ENCODE results near the gene PRSS53. TPM values are rescaled to one million over a fixed set of nuclear protein-coding genes. Genes with fewer than 3 reads are reported as not detected.

Gene PRSS53
- total and polyA plus RNA-seq, 10 of the 15 experiments (the other 5 are each of a cell fraction or from before 2014, with no cell fraction given): 0.35 to 3.4 (median 0.88) TPM; not detected in 2

DNA sequence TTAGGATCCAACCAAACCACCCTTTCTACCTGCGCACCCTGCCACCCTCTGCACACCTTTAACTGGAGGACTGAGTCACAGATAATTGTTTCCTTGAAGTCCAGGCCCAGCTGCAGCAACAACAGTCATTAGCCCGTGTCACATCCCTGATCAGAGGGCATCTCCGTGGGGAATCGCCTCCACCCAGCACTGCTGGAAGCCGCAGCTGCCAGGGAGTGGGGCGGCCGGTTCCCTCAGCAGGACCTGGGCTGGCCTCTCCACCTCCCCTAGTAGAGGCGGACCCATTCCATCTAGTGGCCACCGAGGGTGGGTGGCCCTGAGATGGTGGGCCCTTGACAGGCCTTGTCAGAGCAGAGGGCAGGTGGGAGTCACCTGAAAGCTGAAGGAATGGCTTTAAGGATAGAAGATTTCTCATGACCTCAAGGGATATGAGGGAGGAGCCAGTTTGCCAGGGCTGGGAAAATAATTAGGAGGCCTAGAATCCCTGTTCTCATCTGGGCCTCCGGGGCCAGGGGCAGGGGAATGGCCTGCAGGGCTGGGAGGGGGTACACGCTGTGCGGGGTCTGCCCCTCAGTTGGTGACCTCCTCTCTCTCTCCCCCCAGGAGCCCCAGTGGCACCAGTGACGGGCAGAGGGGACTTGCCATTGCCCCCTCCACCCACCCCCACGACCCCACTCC, 6.2 kb downstream of the PRSS53 start:
- POLR2A ChIA-PET: no interaction called here
- H3K4me2 ChIP-seq (ENCODE audit: control insufficient read depth, insufficient read depth): no peak overlapping the region
- H3K4me1 ChIP-seq (ENCODE audit: control insufficient read depth, insufficient read depth, low read length): no peaks in the 10 kb centered on the region
- no peak for DNase-seq (ENCODE audit: low read depth, low spot score)
- no peak for FAIRE-seq
- H3K27me3 ChIP-seq (replicated peaks in 1 of 2; ENCODE audit: control insufficient read depth in 2 of 2, insufficient read depth in 2 of 2, low read length in 1 of 2): no peaks in the 10 kb centered on the region
- CTCF ChIA-PET: interaction anchor here (1.3 kb wide), 1 partner anchor 59 kb away, joined by 3 read pairs; no protein-coding TSS in a partner anchor
- H3K79me2 ChIP-seq (ENCODE audit: control insufficient read depth, insufficient read depth, low read length): no peaks in the 10 kb centered on the region; the same call in 1 of the 2 replicates
- no peaks in the 10 kb centered on the region; the same call in 1 of the 2 replicates for H4K20me1 ChIP-seq (ENCODE audit: control insufficient read depth, insufficient read depth)
- H3K27ac ChIP-seq (ENCODE audit: control insufficient read depth, insufficient read depth): no peak overlapping the region
- peaks cover 2 to 9% of the 10 kb centered on the region in 2 experiments; a peak in 3 of 4 replicates for H3K36me3 ChIP-seq (ENCODE audit: control insufficient read depth in 2 of 2, insufficient read depth in 2 of 2, low read length in 1 of 2)
- H3K9ac ChIP-seq (ENCODE audit: control insufficient read depth, insufficient read depth, low read length): no peak overlapping the region
- no peak overlapping the region for H2AFZ ChIP-seq (ENCODE audit: control insufficient read depth, low read depth, low read length)
- in situ Hi-C loops (cut with MboI) (no loop called here), intact Hi-C loops (cut with micrococcal nuclease; ENCODE audit: unreplicated experiment) (no loop called here)
- RAD21 ChIA-PET (ENCODE audit: unreplicated experiment): no interaction called here
- TF ChIP-seq POLR2A (IDR thresholded peaks at IDR 0.05; ENCODE audit: low read depth, low read length): peak; percentile 44; the same call in 1 of the 2 replicates
- TF ChIP-seq, protein P1, sequence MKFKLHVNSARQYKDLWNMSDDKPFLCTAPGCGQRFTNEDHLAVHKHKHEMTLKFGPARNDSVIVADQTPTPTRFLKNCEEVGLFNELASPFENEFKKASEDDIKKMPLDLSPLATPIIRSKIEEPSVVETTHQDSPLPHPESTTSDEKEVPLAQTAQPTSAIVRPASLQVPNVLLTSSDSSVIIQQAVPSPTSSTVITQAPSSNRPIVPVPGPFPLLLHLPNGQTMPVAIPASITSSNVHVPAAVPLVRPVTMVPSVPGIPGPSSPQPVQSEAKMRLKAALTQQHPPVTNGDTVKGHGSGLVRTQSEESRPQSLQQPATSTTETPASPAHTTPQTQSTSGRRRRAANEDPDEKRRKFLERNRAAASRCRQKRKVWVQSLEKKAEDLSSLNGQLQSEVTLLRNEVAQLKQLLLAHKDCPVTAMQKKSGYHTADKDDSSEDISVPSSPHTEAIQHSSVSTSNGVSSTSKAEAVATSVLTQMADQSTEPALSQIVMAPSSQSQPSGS (IDR thresholded peaks at IDR 0.05; ENCODE audit: low read length): no peak
- H3K9me3 ChIP-seq (replicated peaks; ENCODE audit: control insufficient read depth, insufficient read depth, low read length): no peaks in the 10 kb centered on the region
- no peak for ATAC-seq
- no peak overlapping the region for H3K4me3 ChIP-seq
- SMC1A ChIA-PET (ENCODE audit: uncharacterized antibody, unreplicated experiment): no interaction called here
- BruUV-seq (replicated peaks): no TSS peak
- 95% methylated on average over 13 of the region's 14 CpGs for WGBS (ENCODE audit: insufficient coverage, insufficient replicate concordance, low lambda C conversion rate, missing lambda C conversion rate)

DNA sequence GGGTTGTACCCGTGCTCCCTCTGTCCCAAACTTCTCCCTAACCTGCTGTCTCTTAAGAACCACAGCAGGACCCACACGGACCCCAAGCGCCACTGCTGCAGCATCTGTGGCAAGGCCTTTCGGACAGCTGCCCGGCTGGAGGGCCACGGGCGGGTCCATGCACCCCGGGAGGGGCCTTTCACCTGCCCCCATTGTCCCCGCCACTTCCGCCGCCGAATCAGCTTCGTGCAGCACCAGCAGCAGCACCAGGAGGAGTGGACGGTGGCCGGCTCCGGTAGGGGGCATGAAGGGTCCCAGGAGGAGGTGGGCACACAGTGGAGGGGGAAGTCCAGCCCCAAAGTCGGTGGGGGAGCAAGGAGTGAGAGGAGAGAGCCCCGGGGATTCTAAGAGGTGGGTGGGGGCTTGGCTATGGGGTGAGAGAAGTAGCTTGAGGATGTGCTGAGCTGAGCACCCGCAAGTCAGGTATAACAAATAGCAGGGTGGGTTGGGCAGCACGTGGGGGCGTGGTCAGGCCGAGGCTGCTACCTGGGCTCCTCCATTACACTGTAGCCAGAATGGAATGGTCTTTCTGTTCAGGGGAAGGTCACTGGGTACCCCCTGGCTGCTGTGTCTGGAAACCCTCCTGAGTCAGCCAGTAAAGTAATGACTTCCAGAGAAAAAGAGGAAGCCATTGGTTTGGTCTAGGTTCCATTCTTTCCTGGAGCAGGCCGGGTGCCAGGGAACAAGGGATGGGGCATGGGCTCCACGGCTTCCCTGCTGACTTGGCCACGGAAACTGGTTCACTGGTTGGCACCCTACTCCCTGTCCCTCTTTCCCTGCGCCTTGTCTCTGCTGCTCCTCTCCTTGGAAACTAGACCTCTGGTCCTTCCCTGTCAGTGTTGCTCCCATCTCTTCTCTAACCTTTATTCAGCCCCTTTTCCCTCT, 7.1 kb downstream of the PRSS53 start:
- Histone ChIP-seq H3K4me3 (no peak overlapping the region), H3K27ac (ENCODE audit: control insufficient read depth, insufficient read depth) (no peak overlapping the region), H3K9me3 (replicated peaks; ENCODE audit: control insufficient read depth, insufficient read depth, low read length) (no peaks in the 10 kb centered on the region), H3K79me2 (ENCODE audit: control insufficient read depth, insufficient read depth, low read length) (no peaks in the 10 kb centered on the region; the same call in 1 of the 2 replicates), H3K9ac (ENCODE audit: control insufficient read depth, insufficient read depth, low read length) (no peak overlapping the region), H3K36me3 (ENCODE audit: control insufficient read depth in 2 of 2, insufficient read depth in 2 of 2, low read length in 1 of 2) (peaks cover 8 to 14% of the 10 kb centered on the region in 2 experiments; a peak in 3 of 4 replicates), H2AFZ (ENCODE audit: control insufficient read depth, low read depth, low read length) (no peak overlapping the region), H3K4me2 (ENCODE audit: control insufficient read depth, insufficient read depth) (no peak overlapping the region), H3K27me3 (replicated peaks in 1 of 2; ENCODE audit: control insufficient read depth in 2 of 2, insufficient read depth in 2 of 2, low read length in 1 of 2) (no peaks in the 10 kb centered on the region), H4K20me1 (ENCODE audit: control insufficient read depth, insufficient read depth) (no peaks in the 10 kb centered on the region; the same call in 1 of the 2 replicates), H3K4me1 (ENCODE audit: control insufficient read depth, insufficient read depth, low read length) (no peaks in the 10 kb centered on the region)
- no TSS peak for BruUV-seq (replicated peaks)
- ATAC-seq (no peak), FAIRE-seq (no peak), DNase-seq (ENCODE audit: low read depth, low spot score) (no peak)
- CTCF ChIA-PET: no interaction called here
- RAD21 ChIA-PET (ENCODE audit: unreplicated experiment): no interaction called here
- WGBS (ENCODE audit: insufficient coverage, insufficient replicate concordance, low lambda C conversion rate, missing lambda C conversion rate): 90% methylated on average over 23 of the region's 26 CpGs
- POLR2A ChIA-PET: no interaction called here
- in situ Hi-C loops (cut with MboI): no loop called here
- TF ChIP-seq, protein P2, sequence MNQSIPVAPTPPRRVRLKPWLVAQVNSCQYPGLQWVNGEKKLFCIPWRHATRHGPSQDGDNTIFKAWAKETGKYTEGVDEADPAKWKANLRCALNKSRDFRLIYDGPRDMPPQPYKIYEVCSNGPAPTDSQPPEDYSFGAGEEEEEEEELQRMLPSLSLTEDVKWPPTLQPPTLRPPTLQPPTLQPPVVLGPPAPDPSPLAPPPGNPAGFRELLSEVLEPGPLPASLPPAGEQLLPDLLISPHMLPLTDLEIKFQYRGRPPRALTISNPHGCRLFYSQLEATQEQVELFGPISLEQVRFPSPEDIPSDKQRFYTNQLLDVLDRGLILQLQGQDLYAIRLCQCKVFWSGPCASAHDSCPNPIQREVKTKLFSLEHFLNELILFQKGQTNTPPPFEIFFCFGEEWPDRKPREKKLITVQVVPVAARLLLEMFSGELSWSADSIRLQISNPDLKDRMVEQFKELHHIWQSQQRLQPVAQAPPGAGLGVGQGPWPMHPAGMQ (IDR thresholded peaks at IDR 0.05; ENCODE audit: borderline replicate concordance): no peak
- TF ChIP-seq GABPA (IDR thresholded peaks at IDR 0.05; ENCODE audit: low read depth) (no peak), SMARCA5 (IDR thresholded peaks at IDR 0.05) (no peak), ETV6 (conservative IDR thresholded peaks at IDR 0.05 in 1 of 2, IDR thresholded peaks at IDR 0.05 in 1 of 2; ENCODE audit: borderline replicate concordance in 1 of 2, low read depth in 1 of 2) (no peak), YY1 (IDR thresholded peaks at IDR 0.05; ENCODE audit: low read depth, low read length) (no peak), SPI1 (IDR thresholded peaks at IDR 0.05; ENCODE audit: borderline replicate concordance, insufficient read depth, low read depth, low read length) (0 out of 2 replicates have a peak, but pooled peaks have one; percentile 15), POLR2AphosphoS2 (IDR thresholded peaks at IDR 0.05; ENCODE audit: low read depth, low read length) (0 out of 2 replicates have a peak, but pooled peaks have one; percentile 35), RBBP5 (conservative IDR thresholded peaks at IDR 0.05) (no peak)
- intact Hi-C loops (cut with micrococcal nuclease; ENCODE audit: unreplicated experiment): no loop called here
- SMC1A ChIA-PET (ENCODE audit: uncharacterized antibody, unreplicated experiment): no interaction called here

All from GM12878 (cell line).